Skeletal muscle satellite cell (primary cell): ENCODE results near the gene TMEM233.
"Not testable (repeated sequence)": the region's sequence is repeated elsewhere in the genome, so short reads cannot be mapped to it uniquely, and the experiment has no call there.

Experiments used
- H3K27me3 ChIP-seq: 2 replicates; pipeline ENCODE4 v1.7.0; 2013; ENCODE audit warnings: low read length; ENCODE audit not compliant: control insufficient read depth, insufficient read depth
- H3K36me3 ChIP-seq: 2 replicates; pipeline ENCODE4 v1.7.0; 2013; ENCODE audit warnings: mild to moderate bottlenecking, control low read depth, low read length; ENCODE audit not compliant: insufficient read depth
- H3K4me1 ChIP-seq: 2 replicates; pipeline ENCODE4 v1.7.0; 2013; ENCODE audit warnings: low read length; ENCODE audit not compliant: control insufficient read depth, insufficient read depth
- H3K4me2 ChIP-seq: 2 replicates; pipeline ENCODE4 v1.7.0; 2013; ENCODE audit warnings: mild to moderate bottlenecking, low read length
- H3K4me3 ChIP-seq: 2 replicates; pipeline ENCODE4 v1.7.0; 2013; ENCODE audit warnings: low read length
- H3K9ac ChIP-seq: 2 replicates; pipeline ENCODE4 v1.7.0; 2013; ENCODE audit warnings: mild to moderate bottlenecking, low read depth, low read length, moderate library complexity
- H3K9me3 ChIP-seq: replicated peaks from 2 replicates; pipeline ENCODE4 v1.7.0; 2013; ENCODE audit warnings: mild to moderate bottlenecking, control low read depth, low read length

TMEM233 gene

GRCh38 chr12:119613319-119613936, 19.9 kb downstream of the TMEM233 start:
- Histone ChIP-seq H3K9ac (no peak overlapping the region), H3K36me3 (peaks cover 6% of the 10 kb centered on the region), H3K4me3 (no peak overlapping the region), H3K4me1 (peaks cover 43% of the 10 kb centered on the region), H3K27me3 (no peaks in the 10 kb centered on the region), H3K4me2 (no peak overlapping the region), H3K9me3 (peaks cover 4% of the 10 kb centered on the region)

- Histone ChIP-seq H3K27me3 (no peaks in the 10 kb centered on the region), H3K9ac (no peak overlapping the region), H3K4me2 (peak overlapping the region; percentile 25), H3K4me3 (no peak overlapping the region), H3K9me3 (no peaks in the 10 kb centered on the region), H3K36me3 (peaks cover 6% of the 10 kb centered on the region), H3K4me1 (peaks cover 43% of the 10 kb centered on the region)
These were observed 21.1 kb downstream of the TMEM233 start for GRCh38 chr12:119614705-119615104.

- Histone ChIP-seq H3K36me3 (peaks cover 12% of the 10 kb centered on the region), H3K4me1 (peaks cover 37% of the 10 kb centered on the region), H3K4me3 (no peak overlapping the region), H3K4me2 (no peak overlapping the region), H3K9me3 (no peaks in the 10 kb centered on the region), H3K9ac (no peak overlapping the region), H3K27me3 (no peaks in the 10 kb centered on the region)
These were observed 22.2 kb downstream of the TMEM233 start for GRCh38 chr12:119615518-119616475.

GRCh38 chr12:119618328-119618896, 24.8 kb downstream of the TMEM233 start:
- H3K9me3 ChIP-seq, H3K9ac ChIP-seq, H3K4me3 ChIP-seq, H3K4me2 ChIP-seq, H3K27me3 ChIP-seq: not testable (repeated sequence)
- H3K36me3 ChIP-seq: peaks cover 25% of the 10 kb centered on the region
- H3K4me1 ChIP-seq: peaks cover 45% of the 10 kb centered on the region

- Histone ChIP-seq H3K9me3 (no peaks in the 10 kb centered on the region), H3K4me1 (peaks cover 31% of the 10 kb centered on the region), H3K4me2 (no peak overlapping the region), H3K27me3 (no peaks in the 10 kb centered on the region), H3K9ac (no peak overlapping the region), H3K36me3 (peaks cover 25% of the 10 kb centered on the region), H3K4me3 (no peak overlapping the region)
These were observed 26.9 kb downstream of the TMEM233 start for GRCh38 chr12:119620490-119620889.

- Histone ChIP-seq H3K4me2 (peak overlapping the region; percentile 55), H3K36me3 (peaks cover 21% of the 10 kb centered on the region), H3K27me3 (no peaks in the 10 kb centered on the region), H3K9me3 (no peaks in the 10 kb centered on the region), H3K4me1 (peaks cover 32% of the 10 kb centered on the region), H3K9ac (no peak overlapping the region), H3K4me3 (no peak overlapping the region)
These were observed 28.3 kb downstream of the TMEM233 start for GRCh38 chr12:119621878-119622277.

GRCh38 chr12:119624966-119625365, 31.4 kb downstream of the TMEM233 start:
- H3K9me3 ChIP-seq: no peaks in the 10 kb centered on the region
- peaks cover 24% of the 10 kb centered on the region for H3K36me3 ChIP-seq
- H3K4me1 ChIP-seq: peaks cover 37% of the 10 kb centered on the region
- H3K4me2 ChIP-seq: no peak overlapping the region
- H3K4me3 ChIP-seq: no peak overlapping the region
- H3K9ac ChIP-seq: no peak overlapping the region
- no peaks in the 10 kb centered on the region for H3K27me3 ChIP-seq

- H3K4me2 ChIP-seq: no peak overlapping the region
- H3K27me3 ChIP-seq: no peaks in the 10 kb centered on the region
- H3K4me3 ChIP-seq: no peak overlapping the region
- H3K4me1 ChIP-seq: peaks cover 28% of the 10 kb centered on the region
- H3K36me3 ChIP-seq: peaks cover 38% of the 10 kb centered on the region
- no peaks in the 10 kb centered on the region for H3K9me3 ChIP-seq
- H3K9ac ChIP-seq: no peak overlapping the region
These were observed 33.6 kb downstream of the TMEM233 start for GRCh38 chr12:119627019-119627643.

- H3K4me1 ChIP-seq: peaks cover 27% of the 10 kb centered on the region
- no peak overlapping the region for H3K9ac ChIP-seq
- H3K4me3 ChIP-seq: no peak overlapping the region
- no peaks in the 10 kb centered on the region for H3K9me3 ChIP-seq
- no peak overlapping the region for H3K4me2 ChIP-seq
- H3K27me3 ChIP-seq: no peaks in the 10 kb centered on the region
- H3K36me3 ChIP-seq: peaks cover 34% of the 10 kb centered on the region
These were observed 34.1 kb downstream of the TMEM233 start for GRCh38 chr12:119627686-119628085.

- Histone ChIP-seq H3K36me3 (peaks cover 41% of the 10 kb centered on the region), H3K9ac (no peak overlapping the region), H3K4me1 (peaks cover 21% of the 10 kb centered on the region), H3K27me3 (no peaks in the 10 kb centered on the region), H3K9me3 (no peaks in the 10 kb centered on the region), H3K4me2 (no peak overlapping the region), H3K4me3 (no peak overlapping the region)
These were observed 36.7 kb downstream of the TMEM233 start for GRCh38 chr12:119630223-119630780.

- Histone ChIP-seq H3K4me2 (no peak overlapping the region), H3K4me3 (no peak overlapping the region)
These were observed 37.5 kb downstream of the TMEM233 start for GRCh38 chr12:119630962-119631550.

More at GRCh38 chr12:119630962-119631550, 37.5 kb downstream of the TMEM233 start:
- Histone ChIP-seq H3K9ac (no peak overlapping the region), H3K36me3 (peaks cover 49% of the 10 kb centered on the region), H3K27me3 (no peaks in the 10 kb centered on the region), H3K9me3 (no peaks in the 10 kb centered on the region), H3K4me1 (peaks cover 20% of the 10 kb centered on the region)
